PFSK-1 (cell line): ENCODE results near the gene ITGB1.

Experiments used
- POLR2AphosphoS5 ChIP-seq: IDR thresholded peaks from 2 replicates; pipeline ENCODE4 v1.6.1; 2012; ENCODE audit warnings: low read depth, mild to moderate bottlenecking, control low read depth, low read length, moderate library complexity
- SIN3A ChIP-seq: IDR thresholded peaks from 2 replicates; pipeline ENCODE4 v1.6.1; 2012; ENCODE audit warnings: mild to moderate bottlenecking, low read length, moderate library complexity, borderline replicate concordance; ENCODE audit not compliant: insufficient read depth
- TAF1 ChIP-seq: IDR thresholded peaks from 2 replicates; pipeline ENCODE4 v1.6.1; 2012; ENCODE audit warnings: low read length, control low read depth, borderline replicate concordance; ENCODE audit not compliant: insufficient read depth
- TF ChIP-seq, protein P1 (sequence below), 2 experiments: IDR thresholded peaks; 2 replicates each; pipeline versions ENCODE4 v1.6.1 to v1.8.0; 2011 to 2012; ENCODE audit warnings: low read depth in 2 of 2, low read length in 2 of 2, control low read depth in 1 of 2, inconsistent platforms in 1 of 2, mild to moderate bottlenecking in 1 of 2, moderate library complexity in 1 of 2; ENCODE audit not compliant: insufficient read depth in 1 of 2

DNA sequence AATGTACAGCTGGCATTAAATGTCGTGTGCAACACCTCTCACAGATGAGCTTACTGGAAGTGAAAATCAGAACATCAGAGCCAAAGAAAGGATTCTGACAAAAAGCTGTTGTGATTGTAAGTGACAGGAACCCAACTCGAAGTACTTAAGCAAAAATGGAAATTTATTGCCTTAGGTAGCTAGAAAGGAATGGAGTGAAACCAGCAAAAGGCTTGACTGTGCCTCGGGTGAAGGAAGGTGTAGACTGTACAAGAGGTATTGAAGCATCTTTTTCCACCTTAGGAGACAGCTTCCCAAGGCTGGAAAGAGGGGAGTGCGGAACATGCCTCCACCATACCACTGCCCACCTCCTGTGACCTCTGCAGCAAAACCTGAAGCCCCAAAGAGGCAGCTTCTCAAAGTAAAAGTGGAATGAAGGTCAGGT lies 27.3 kb upstream of the ITGB1 start:
- TF ChIP-seq POLR2AphosphoS5 (no peak), TAF1 (no peak), SIN3A (no peak)
- TF ChIP-seq, protein P1, sequence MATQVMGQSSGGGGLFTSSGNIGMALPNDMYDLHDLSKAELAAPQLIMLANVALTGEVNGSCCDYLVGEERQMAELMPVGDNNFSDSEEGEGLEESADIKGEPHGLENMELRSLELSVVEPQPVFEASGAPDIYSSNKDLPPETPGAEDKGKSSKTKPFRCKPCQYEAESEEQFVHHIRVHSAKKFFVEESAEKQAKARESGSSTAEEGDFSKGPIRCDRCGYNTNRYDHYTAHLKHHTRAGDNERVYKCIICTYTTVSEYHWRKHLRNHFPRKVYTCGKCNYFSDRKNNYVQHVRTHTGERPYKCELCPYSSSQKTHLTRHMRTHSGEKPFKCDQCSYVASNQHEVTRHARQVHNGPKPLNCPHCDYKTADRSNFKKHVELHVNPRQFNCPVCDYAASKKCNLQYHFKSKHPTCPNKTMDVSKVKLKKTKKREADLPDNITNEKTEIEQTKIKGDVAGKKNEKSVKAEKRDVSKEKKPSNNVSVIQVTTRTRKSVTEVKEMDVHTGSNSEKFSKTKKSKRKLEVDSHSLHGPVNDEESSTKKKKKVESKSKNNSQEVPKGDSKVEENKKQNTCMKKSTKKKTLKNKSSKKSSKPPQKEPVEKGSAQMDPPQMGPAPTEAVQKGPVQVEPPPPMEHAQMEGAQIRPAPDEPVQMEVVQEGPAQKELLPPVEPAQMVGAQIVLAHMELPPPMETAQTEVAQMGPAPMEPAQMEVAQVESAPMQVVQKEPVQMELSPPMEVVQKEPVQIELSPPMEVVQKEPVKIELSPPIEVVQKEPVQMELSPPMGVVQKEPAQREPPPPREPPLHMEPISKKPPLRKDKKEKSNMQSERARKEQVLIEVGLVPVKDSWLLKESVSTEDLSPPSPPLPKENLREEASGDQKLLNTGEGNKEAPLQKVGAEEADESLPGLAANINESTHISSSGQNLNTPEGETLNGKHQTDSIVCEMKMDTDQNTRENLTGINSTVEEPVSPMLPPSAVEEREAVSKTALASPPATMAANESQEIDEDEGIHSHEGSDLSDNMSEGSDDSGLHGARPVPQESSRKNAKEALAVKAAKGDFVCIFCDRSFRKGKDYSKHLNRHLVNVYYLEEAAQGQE (IDR thresholded peaks at IDR 0.05; ENCODE audit: insufficient read depth in 1 of 2, low read depth in 2 of 2, low read length in 2 of 2): no peak
